Glomerular visceral epithelial cell (primary cell): ENCODE measurements around the gene GNAI2.
A peak's percentile ranks its signal among the peaks of the same experiment; 100 is the strongest.
"Not testable (repeated sequence)": the region's sequence is repeated elsewhere in the genome, so short reads cannot be mapped to it uniquely, and the experiment has no call there.

Source experiments
- DNase-seq: peaks from one replicate; pipeline ENCODE4 v3.0.0-alpha.2; 2016; ENCODE audit errors: extremely low spot score

The GNAI2 gene

DNA sequence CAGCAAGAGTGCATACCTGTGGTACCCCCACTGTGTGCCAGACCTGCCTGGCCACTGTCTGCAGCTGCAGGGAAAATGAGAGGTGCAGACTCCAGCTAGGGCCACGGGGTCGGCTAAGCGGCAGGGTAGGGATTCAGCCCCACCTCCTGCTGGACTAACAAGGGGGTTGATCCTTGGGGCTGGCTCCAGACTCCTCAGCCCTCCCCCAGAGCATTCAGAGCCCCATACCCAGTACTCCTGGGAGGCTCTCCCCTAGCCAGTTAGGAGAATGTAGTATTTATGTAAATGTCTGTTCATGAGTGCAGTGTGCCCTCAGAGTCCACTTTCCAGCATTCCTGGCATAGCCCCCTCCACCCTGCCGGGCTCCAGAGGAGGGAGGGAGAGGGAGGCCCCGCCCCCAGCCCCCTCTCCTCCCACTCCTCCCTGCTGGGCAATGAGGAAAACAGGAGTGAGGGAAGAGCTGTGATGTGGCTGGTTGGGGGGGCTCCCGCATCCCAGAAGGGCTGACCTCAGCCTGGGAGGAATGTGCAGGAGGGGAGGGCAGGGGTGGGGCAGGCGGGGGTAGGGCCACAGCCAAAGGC is 28.5 kb downstream of the GNAI2 start:
- peak; percentile 98 for DNase-seq

DNA sequence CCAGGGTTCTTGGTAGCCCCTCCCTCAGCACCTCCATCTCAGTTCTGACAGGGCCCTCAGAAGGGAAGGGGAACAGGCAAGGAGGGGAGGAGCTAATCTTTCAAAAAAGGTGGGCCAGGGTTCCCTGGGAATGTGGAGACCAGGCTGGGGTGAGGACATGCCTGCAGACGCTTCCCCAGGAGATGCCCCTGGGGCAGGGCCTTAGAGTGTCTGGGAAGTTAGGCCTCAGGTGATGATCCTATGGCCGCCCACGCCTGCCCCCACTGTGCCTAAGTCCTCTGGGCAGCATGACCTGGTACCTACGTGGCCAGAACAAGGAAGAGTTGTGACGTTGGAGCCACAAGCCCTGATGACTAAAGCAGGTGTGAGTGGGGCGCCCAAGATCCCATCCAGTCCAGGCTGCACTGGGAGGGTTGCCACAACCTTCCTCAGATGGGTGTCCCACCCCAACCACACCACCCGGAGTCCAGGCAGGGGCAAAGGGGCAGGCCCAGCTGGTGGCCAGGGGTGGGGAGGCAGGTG is 29.0 kb downstream of the GNAI2 start:
- DNase-seq: no peak

DNA sequence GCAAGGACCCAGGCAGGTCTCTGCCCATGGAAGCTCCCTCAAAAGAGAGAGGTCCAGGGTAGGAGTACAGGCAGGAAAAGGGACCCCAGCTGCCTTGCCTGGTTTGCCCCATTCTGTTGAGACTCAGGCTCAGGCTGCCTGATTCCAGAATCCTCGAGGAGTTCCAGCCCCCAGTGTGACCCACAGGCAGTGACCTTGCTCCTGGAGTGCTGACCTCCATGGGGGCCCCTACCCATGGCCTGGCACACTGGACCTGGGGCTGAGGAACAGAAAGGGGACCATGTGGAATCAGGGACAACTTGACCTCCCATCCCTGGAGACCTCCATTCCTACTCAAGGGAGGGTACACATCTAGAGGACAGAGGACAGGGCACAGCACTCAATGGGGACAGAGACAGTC is 29.6 kb downstream of the GNAI2 start:
- no peak for DNase-seq

DNA sequence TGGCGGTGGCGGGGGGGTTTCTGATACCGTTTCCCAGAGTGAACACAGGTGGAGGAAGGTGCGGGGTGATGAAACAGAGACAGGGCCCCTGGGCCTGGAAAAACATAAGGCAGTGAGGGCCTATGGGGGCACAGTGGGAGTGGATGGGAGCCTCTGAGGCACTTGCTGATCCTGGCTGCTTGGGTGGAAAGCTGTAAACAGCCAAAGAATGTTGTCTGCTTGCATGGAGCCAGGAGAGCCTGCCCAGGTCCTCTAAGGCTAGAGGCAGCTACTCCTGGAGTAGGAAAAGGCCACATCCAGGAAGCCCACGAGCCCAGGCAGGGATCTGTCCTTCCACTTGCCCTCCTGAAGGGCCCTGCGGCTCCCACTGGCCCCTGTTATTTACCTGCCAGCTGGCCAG is 30.0 kb downstream of the GNAI2 start:
- no peak for DNase-seq

DNA sequence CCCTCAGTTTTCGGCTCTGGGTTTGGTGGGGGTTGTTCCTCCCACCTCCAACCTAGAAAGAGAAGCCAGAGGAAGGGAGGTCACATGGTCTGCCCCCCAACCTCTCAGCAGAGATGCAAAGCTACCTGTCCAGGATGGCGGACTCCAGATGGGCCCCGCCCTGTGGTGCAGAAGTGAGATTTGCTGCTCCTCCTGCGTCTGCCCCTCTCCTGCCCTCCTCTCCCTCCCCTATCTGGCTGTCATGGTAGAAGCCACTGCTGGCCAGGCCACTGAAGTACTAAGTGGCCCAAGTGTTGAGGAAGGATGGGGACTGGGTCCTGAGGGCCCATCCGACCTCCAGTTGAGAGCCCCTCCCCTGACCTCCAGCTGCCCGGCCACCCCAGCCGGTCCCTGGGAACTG is 30.8 kb downstream of the GNAI2 start:
- DNase-seq: no peak

DNA sequence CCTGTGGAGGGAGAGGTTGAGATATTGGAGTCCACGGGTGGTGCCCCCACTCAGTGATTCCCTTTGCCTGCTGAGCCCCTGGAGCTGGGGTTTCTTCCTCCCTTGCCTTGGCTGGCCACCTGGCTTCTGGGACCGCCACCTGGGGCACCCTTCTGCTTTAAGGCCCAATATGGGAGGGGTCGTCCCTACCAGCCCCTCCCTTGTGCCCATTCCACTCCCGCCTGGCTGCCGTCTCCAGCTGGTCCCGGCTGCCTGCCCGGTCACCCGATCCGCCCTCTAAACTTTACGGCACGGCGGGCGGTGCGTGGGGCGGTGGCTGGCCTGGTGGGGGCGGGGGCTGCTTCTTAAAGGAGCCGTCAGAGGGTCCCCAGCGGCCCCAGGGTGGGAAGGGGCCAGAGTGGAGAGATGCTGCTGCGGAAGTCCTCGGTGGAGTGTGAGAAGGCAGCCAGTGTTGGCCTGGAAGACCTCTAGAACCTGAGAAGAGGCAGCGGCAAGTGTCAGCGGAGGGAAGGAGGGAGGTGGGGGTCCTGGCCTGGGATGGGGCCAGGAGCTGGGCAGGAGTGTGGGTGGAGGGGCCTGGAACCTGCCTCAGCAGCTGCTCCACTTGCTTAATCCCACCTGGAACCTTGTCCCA is 31.4 kb downstream of the GNAI2 start:
- no peak for DNase-seq

DNA sequence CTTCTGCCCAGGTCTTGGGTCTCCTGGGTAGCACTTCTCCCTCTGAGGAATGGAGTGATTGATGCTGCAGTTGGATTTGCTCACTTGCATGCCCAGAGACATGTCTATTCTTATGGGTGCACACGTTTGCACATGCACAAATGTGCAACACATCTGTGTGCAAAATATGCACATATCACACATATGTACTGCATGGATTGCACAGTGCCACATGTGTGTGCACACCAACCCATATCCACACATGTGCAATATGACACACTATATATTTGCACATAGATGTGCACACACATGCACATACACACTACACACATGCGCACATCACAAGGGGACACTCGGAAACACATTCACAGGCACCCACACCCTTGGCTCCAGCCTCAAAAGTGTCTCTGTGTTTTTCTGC is 32.3 kb downstream of the GNAI2 start:
- DNase-seq: no peak

DNA sequence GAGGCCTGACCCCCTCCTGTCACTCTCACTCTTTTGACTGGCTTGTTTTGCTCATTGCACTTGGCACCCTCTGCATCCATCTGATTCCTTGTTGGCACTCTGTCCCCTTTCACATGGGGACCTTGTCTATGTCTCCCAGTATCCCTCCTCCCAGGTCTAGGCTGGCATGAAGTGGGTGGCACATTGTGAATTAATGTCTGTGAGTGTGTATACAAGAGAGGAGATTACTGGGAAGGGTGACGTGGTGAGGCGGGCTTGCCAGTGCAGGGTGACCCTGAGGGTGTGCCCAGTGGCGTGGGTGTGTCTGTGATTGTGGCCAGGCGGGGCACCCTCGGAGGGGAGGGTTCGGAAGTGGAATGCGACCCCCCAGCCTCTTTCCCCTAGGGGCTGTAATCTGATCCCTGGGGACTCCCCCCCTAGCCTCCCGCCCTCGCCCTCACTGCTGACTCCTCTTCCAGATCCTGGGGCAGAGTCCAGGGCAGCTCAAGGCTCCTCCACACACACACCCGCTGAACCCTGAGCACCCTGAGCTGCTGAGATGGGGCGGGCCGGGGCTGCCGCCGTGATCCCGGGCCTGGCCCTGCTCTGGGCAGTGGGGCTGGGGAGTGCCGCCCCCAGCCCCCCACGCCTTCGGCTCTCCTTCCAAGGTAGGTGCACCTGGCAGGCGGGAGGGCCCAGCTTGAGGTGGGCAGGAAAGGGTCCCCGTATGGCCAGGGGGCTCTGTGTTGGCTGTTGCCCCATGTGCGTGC is 32.9 kb downstream of the GNAI2 start, which contains the start of gene SEMA3B:
SEMA3B (plus strand) TSS at position 445 of the 749 bp plus-strand sequence; CDS start at position 539, 94 bp downstream.
- peak; percentile 84 for DNase-seq

DNA sequence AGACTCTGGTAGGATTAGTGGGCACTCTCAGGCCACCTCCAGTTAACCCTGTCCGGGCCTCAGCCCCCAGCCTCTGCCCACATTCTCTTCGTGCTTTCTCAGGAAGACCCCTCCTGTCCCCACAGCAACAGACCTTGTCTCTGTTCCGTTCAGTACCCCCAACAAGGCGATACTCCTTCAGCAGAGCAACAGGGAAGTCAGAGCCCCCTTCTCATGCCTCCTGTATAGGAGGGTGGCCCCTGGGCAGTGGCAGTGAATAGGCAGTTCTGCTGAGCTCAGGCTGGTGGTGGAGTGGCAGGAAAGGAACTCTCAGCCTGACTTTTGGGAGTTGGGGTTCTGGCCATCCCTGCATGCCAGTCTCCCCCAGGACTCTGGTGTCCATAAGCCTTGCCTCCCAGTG is 33.5 kb downstream of the GNAI2 start:
- DNase-seq: no peak

DNA sequence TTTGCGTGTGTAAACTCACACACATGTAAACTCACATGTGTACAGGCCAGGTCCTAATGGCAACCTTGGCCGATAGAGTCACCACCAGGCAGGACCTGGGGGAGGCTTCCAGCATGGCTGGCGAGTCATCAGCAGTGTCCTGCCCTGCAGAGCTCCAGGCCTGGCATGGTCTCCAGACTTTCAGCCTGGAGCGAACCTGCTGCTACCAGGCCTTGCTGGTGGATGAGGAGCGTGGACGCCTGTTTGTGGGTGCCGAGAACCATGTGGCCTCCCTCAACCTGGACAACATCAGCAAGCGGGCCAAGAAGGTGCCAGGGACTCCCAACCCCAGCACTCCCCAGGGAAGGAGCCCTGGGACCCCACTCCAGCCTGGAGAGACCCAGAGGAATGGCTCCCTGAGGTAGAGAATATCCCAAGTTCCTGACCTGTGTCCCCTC is 34.0 kb downstream of the GNAI2 start:
- peak; percentile 62 for DNase-seq

DNA sequence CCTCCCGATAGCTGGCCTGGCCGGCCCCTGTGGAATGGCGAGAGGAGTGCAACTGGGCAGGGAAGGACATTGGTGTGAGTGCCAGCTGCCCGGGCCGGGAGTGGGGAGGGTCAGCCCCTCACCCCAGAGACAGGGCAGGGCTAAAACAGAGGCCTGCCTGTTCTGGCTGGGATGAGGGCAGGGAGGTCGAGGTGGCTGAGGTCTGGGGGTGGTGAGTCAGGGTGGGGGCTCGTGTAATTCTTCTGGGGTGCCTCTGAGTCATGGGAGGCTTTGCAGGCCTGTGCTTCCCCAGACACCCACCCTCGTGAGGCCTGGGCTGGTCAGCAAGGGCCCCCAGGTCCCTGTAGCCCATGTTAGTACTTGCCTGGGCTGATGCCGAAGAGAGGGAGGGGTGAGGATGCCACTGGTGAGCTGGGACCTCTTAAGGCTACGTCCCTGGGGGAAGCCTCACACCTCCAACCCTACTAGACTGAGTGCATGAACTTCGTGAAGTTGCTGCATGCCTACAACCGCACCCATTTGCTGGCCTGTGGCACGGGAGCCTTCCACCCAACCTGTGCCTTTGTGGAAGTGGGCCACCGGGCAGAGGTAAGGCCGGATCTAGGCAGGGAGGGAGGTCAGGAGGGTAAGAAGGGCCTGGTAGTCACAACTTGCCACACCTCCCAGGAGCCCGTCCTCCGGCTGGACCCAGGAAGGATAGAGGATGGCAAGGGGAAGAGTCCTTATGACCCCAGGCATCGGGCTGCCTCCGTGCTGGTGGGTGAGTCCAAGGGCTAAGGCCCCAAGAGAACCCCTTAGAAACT is 34.6 kb downstream of the GNAI2 start:
- DNase-seq: no peak

DNA sequence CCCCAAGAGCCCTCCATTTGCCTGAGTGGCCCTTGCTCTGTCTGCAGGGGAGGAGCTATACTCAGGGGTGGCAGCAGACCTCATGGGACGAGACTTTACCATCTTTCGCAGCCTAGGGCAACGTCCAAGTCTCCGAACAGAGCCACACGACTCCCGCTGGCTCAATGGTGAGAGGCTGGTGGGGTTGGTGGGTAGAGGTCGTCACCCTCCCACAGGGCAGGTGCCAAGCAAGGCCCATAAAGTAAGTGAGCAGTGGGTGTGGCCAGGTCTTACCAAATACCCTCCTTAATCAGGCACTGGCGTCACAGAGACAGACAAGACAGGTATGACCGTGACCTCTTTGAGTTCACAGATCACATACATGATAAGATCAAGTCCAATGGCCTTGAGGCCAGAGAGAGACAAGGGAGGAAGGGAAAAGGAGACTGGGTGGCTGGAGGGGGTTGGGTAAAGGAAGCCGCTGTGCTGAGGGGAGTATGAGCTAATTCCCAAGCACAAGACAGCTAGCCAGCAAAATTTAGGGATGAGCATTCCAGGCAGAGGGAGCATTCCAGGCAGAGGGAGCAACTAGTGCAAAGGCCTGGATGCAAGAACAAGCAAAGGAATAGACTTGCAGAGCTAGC is 35.4 kb downstream of the GNAI2 start:
- no peak for DNase-seq

DNA sequence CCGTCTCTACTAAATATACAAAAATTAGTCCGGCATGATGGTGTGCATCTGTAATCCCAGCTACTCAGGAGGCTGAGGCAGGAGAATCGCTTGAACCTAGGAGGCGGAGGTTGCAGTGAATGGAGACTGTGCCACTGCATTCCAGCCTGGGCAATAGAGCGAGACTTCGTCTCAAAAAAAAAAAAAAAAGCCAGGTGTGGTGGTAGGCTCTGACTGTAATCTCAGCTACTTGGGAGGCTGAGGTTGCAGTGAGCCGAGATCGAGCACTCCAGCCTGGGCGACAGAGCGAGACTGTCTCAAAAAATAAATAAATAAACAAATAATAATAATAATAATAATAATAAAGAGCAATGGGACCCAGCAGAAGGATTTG is 36.5 kb downstream of the GNAI2 start:
- not testable (repeated sequence) for DNase-seq

DNA sequence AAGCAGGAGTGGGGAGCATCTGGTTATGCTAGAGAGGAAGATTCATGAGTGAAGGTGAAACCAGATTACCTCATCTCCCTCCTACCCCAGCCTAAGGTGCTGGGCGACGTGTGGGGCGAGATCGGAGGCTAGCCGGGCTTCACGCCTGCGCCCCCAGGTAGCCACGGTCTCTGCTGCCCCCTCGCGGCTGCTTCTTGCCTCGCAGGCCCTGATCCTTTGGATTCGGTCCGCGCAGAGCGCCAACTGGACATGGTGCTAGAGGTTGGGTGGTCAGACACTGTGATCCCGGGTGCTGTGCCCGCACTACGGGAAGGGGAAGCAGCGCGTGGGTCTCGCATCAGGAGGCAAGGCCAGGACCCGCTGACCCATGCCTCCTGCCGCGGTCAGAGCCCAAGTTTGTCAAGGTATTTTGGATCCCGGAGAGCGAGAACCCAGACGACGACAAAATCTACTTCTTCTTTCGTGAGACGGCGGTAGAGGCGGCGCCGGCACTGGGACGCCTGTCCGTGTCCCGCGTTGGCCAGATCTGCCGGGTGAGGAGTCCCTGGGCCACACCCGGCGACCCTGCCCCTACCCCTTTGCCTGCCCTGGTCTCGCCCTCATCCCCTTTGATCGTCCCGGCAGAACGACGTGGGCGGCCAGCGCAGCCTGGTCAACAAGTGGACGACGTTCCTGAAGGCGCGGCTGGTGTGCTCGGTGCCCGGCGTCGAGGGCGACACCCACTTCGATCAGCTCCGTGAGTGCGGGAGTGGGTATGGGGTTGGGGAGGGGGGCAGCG is 37.1 kb downstream of the GNAI2 start:
- DNase-seq: peak; percentile 85

DNA sequence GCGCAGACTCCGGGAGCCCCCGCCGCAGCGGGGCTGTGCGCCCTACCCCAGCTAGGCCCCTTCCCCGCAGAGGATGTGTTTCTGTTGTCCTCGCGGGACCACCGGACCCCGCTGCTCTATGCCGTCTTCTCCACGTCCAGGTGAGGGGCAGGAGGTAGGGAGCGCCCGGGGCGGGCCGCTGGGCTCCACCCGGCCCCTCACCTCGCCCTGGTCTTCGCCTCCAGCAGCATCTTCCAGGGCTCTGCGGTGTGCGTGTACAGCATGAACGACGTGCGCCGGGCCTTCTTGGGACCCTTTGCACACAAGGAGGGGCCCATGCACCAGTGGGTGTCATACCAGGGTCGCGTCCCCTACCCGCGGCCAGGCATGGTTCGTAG is 37.7 kb downstream of the GNAI2 start:
- DNase-seq: no peak

DNA sequence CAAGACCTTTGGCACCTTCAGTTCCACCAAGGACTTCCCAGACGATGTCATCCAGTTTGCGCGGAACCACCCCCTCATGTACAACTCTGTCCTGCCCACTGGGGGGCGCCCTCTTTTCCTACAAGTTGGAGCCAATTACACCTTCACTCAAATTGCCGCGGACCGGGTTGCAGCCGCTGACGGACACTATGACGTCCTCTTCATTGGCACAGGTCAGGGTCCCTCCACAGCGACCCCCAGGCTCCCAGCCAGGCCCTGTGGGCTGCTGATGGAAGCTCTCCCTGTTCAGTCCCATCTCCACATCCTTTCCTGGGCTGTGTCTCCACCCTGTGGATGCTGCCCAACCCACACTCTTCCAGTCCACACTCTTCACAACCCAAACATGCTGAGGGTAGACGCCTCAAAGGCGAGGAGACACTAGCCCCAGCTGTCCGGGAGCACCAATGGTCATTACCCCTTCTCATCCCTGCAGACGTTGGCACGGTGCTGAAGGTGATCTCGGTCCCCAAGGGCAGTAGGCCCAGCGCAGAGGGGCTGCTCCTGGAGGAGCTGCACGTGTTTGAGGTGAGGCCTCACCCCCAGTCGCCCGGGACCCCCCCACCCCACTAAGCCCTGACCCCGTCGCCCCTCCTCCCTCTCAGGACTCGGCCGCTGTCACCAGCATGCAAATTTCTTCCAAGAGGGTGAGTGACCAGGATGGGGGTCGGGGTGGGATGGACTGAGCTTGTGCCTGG is 38.5 kb downstream of the GNAI2 start:
- DNase-seq: peak; percentile 50

DNA sequence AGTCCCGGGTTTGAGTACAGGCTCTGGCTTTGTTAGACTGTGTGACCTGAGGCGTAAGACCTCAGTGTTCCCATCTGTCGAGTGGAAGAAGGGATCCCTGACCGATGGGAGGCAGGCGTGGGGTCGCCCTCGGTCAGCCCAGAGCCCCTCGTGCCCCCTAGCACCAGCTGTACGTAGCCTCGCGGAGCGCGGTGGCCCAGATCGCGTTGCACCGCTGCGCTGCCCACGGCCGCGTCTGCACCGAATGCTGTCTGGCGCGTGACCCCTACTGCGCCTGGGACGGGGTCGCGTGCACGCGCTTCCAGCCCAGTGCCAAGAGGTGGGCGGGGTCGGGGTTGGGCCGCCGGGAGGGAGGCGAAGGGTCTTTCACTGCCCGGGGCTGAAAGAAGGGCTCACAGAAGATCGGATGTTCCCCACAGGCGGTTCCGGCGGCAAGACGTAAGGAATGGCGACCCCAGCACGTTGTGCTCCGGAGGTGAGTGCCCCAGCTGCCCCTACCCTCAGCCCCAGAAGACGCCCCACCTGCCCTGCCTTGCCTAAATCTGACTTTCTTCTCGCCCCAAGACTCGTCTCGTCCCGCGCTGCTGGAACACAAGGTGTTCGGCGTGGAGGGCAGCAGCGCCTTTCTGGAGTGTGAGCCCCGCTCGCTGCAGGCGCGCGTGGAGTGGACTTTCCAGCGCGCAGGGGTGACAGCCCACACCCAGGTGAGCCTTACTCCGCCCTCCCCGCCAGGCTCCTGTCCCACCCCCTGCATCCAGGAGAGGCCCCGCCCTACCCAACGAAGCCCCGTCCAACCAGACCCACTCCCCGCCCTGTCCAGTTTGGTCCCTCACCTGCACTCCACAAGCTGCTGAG is 39.4 kb downstream of the GNAI2 start:
- no peak for DNase-seq

DNA sequence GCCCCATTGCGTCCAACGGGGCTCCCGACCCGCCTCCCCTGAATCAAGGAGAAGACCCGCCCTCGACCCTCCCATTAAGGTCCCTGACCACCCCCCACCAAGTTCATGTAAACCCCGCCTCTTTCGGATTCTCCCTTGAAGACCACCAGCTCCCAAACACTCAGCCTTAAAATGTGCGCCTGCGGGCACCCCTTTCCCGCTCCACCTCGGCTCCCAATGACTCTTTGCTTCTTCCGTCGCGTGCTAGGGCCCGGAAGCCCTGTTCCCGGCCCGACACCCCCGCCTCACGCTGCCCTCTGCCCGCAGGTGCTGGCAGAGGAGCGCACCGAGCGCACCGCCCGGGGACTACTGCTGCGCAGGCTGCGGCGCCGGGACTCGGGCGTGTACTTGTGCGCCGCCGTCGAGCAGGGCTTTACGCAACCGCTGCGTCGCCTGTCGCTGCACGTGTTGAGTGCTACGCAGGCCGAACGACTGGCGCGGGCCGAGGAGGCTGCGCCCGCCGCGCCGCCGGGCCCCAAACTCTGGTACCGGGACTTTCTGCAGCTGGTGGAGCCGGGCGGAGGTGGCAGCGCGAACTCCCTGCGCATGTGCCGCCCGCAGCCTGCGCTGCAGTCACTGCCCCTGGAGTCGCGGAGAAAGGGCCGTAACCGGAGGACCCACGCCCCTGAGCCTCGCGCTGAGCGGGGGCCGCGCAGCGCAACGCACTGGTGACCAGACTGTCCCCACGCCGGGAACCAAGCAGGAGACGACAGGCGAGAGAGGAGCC is 40.2 kb downstream of the GNAI2 start:
- no peak for DNase-seq

DNA sequence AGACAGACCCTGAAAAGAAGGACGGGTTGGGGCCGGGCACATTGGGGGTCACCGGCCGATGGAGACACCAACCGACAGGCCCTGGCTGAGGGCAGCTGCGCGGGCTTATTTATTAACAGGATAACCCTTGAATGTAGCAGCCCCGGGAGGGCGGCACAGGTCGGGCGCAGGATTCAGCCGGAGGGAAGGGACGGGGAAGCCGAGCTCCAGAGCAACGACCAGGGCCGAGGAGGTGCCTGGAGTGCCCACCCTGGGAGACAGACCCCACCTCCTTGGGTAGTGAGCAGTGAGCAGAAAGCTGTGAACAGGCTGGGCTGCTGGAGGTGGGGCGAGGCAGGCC is 40.7 kb downstream of the GNAI2 start:
- DNase-seq: no peak
